ENCODE results near the gene LRMDA.

The LRMDA gene

GRCh38 chr10:75546004-75546403 lies 114.6 kb downstream of the LRMDA start (continued):
- TF ChIP-seq ZNF626 (tag by site-specific recombination; IDR thresholded peaks at IDR 0.05) = no peak
- no peak for TF ChIP-seq ZNF19 (tag by site-specific recombination; IDR thresholded peaks at IDR 0.05; ENCODE audit: low read depth)
- no peak for TF ChIP-seq KLF1 (tag by site-specific recombination; IDR thresholded peaks at IDR 0.05)
- TF ChIP-seq ZNF214 (tag by site-specific recombination; IDR thresholded peaks at IDR 0.05; ENCODE audit: borderline replicate concordance) = no peak
- no peak for TF ChIP-seq ZNF747 (tag by site-specific recombination; IDR thresholded peaks at IDR 0.05)
- TF ChIP-seq ZNF184 (tag by site-specific recombination; IDR thresholded peaks at IDR 0.05) = no peak
- TF ChIP-seq ZNF837 (tag by site-specific recombination; IDR thresholded peaks at IDR 0.05) = no peak

GRCh38 chr10:75547391-75548298 lies 116.2 kb downstream of the LRMDA start:
- no peaks in the 10 kb centered on the region for H3K36me3 ChIP-seq (ENCODE audit: control insufficient read depth in 2 of 2, insufficient read depth in 1 of 2, low read length in 2 of 2)
- no peak overlapping the region for H3K4me3 ChIP-seq (ENCODE audit: low read depth, low read length)
- H3K27ac ChIP-seq (ENCODE audit: extremely low read depth, low read depth, low read length) = no peak overlapping the region
- POLR2A ChIA-PET = no interaction called here
- TF ChIP-seq ZNF513 (tag by site-specific recombination; IDR thresholded peaks at IDR 0.05) (no peak), ZNF629 (tag by site-specific recombination; IDR thresholded peaks at IDR 0.05) (0 out of 2 replicates have a peak, but pooled peaks have one; percentile 12), KLF8 (tag by site-specific recombination; IDR thresholded peaks at IDR 0.05) (no peak), ZNF341 (tag by site-specific recombination; IDR thresholded peaks at IDR 0.05; ENCODE audit: low read depth) (no peak), ZNF560 (tag by site-specific recombination; IDR thresholded peaks at IDR 0.05; ENCODE audit: borderline replicate concordance) (no peak), ZNF174 (tag by site-specific recombination; IDR thresholded peaks at IDR 0.05) (no peak), ZXDB (tag by site-specific recombination; IDR thresholded peaks at IDR 0.05) (peak; percentile 21; the same call in 1 of the 2 replicates), SCRT2 (tag by site-specific recombination; IDR thresholded peaks at IDR 0.05) (peak; percentile 46), WT1 (tag by site-specific recombination; IDR thresholded peaks at IDR 0.05) (peak; percentile 62; the same call in 1 of the 2 replicates), PRDM6 (tag by site-specific recombination; IDR thresholded peaks at IDR 0.05) (peak; percentile 72), ZNF600 (tag by site-specific recombination; IDR thresholded peaks at IDR 0.05) (peak; percentile 50; the same call in 1 of the 2 replicates), SP7 (tag by site-specific recombination; IDR thresholded peaks at IDR 0.05) (0 out of 2 replicates have a peak, but pooled peaks have one; percentile 15), FEZF1 (tag by site-specific recombination; IDR thresholded peaks at IDR 0.05) (0 out of 2 replicates have a peak, but pooled peaks have one; percentile 24), MEIS1 (CRISPR knock-in tag; IDR thresholded peaks at IDR 0.05; ENCODE audit: borderline replicate concordance) (peak; percentile 19; the same call in 1 of the 2 replicates), ZBTB8A (tag by site-specific recombination; IDR thresholded peaks at IDR 0.05) (peak; percentile 54)
- CTCF ChIA-PET = no interaction called here
- 0 out of 2 replicates have a peak, but pooled peaks cover 5% of the 10 kb centered on the region for H3K4me1 ChIP-seq (ENCODE audit: control insufficient read depth, insufficient read depth, low read length)
- H3K9me3 ChIP-seq (ENCODE audit: control insufficient read depth, insufficient read depth, low read depth, low read length) = no peaks in the 10 kb centered on the region
